HG02571 (cell line): Measurements from ENCODE around the gene MACROD2.
A peak's percentile ranks its signal among the peaks of the same experiment; 100 is the strongest.

Experiments
- ATAC-seq: cut with Tn5 transposase; IDR thresholded peaks from one replicate; pipeline ENCODE4 v1.9.1; 2021; ENCODE audit warnings: mild to moderate bottlenecking, moderate library complexity; ENCODE audit not compliant: unreplicated experiment

MACROD2 gene

DNA sequence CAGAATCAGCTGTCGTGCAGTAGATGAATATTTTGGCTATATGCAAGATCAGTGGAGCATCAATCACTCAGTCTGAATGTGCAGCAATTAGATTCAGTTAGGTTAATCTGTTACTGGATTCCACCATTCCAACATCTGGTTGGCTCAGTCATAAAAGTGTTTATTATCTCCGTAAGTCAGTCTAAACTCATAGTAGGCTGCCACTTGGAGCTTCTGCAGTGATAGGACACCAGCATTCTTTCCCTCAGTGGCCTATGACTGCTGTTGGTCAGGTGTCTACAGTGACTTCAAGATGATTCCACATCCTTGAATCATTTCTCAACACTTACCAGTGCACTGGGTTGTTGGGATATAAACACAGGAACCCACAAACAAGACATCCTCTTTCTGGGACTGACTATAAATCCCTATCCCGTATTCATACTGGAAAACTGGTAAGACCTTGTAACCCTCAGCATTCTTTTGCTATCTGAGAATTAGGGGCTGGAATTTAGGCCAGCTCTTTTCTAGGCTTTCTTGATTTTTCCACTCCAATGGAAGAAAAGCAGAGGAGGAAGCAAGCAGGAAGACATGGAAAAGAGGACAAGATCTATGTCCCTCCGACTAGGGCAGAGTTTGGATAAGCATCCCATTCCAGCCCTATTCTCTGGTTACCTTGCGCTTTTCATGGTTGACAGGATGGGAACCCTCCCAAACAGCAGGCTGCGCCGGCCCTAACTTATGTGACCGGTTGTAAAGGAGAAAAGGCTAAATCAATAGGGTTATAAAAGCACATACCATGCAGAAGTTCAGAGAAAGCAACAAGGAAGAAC is 1658.3 kb downstream of the MACROD2 start:
- ATAC-seq: no peak

DNA sequence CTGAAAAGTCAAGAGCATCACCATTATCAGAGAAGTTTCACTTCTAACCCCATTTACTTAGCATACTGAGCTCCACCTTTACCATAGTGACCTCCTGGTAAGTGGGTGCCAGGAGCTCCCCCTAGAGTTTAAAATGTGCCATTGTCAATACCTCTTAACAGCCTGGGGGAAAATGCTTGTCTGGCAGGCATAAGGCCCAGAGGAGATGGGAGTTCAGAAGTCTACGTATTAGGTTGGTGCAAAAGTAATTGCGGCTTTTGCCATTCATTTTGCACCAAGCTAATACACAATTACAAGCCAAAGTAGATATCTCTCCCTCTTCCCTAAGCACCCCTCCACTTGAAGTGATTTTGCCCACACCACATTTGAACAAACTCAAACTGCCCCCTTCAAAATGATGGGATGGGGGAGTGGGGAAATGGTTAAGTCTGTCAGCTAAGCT is 1658.9 kb downstream of the MACROD2 start:
- ATAC-seq: peak; percentile 96

GRCh38 chr20:15655295-15655874 is 1660.1 kb downstream of the MACROD2 start:
- no peak for ATAC-seq

GRCh38 chr20:15656124-15656523 is 1660.8 kb downstream of the MACROD2 start:
- no peak for ATAC-seq

GRCh38 chr20:15658295-15658694 is 1663.0 kb downstream of the MACROD2 start:
- ATAC-seq: no peak

DNA sequence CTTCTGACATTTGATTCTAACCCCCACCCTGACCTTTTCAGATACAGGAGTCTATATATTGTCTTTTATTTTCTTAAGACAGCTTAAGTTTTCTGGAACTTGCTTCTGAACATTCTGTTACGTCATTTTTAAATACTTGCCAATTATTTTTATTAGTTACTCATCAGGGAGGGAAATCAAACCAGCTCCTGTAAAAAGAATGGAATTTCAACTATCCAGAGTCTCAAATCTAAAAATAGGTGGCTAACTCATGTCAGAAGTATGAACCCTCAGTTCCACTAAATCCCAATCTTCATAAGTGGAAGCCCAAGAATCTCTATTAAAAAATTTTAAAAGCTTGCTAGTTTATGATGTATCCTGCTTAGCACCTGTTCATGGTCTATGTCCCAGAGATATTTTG is 1677.9 kb downstream of the MACROD2 start:
- no peak for ATAC-seq

DNA sequence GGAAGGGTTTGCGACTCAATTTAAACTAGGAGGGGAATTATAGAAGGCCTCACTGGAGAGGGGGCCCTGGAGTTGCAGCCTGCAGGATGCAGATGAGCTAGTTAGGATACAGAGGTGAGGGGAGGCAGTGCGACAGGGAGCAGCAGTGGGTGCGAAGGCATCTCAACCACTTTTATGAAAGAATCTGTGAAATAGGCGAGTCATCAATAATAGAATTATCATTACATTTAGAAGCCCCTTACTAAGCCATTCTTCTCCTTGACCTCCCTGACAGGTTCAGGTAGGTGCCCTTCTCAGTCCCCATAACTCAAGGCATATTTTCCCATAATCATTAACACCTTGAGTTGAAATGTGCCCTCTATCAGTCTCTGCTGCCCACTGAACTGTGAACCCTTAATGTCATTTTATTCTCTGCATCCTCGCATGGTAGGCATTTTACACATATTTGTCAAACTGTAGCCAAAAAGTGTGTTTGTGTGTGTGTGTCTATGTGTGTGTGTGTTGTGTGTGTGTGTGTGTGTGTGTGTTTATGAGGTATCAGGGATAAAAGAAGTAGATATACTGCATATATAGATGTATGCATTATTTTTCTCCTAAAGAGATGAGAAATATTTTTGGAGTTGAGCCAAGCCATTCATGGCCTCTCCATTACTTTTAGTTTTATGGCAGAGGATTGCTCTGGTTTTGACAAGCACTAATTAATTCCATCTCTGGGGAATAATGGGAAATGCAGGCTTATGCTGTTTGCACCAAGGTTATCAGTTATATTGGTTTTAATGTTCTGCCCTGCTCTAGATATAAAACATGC is 1679.1 kb downstream of the MACROD2 start:
- no peak for ATAC-seq

DNA sequence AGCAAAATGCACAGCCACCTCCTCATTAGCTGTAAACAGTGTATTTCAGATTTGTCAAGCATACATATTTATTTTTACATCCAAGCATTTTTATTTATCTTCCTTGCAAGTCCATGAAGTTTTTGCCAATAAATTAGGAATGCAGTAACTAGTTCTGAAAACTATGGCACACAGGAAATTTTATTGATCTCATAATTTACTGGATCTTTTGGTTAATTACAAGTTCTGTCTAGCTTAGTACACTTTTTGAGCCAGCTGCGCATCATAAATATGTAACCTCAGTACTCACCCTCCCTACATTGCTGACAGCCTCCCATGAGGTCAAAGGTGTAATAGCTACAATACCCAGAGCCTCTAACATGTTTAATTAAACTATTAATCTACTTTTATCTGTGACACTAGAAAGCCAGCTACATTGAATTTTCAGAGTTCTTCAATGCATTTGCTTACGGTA is 1679.8 kb downstream of the MACROD2 start:
- no peak for ATAC-seq

GRCh38 chr20:15675813-15676484 is 1680.6 kb downstream of the MACROD2 start:
- no peak for ATAC-seq

GRCh38 chr20:15676815-15677214 is 1681.5 kb downstream of the MACROD2 start:
- no peak for ATAC-seq

DNA sequence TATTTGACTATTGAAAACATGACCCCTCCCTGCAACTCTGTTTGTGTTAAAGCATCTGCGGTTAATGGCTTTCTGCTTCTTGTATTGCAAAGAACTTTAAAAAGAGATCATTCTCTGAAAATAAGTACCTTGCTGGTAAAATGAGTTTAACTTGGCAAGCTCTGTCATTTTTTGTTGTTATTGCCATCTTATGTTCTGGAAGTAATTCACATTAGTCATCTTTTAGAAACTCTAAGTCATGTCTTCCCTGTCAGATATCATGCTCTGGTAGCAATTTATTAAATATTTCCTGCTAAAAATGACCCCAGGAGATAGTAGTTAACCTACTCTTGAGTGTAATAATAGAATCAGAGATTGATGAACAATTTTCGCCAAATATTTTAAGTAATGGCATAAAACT is 1687.4 kb downstream of the MACROD2 start:
- no peak for ATAC-seq

GRCh38 chr20:15692570-15692969 is 1697.3 kb downstream of the MACROD2 start:
- ATAC-seq: no peak

DNA sequence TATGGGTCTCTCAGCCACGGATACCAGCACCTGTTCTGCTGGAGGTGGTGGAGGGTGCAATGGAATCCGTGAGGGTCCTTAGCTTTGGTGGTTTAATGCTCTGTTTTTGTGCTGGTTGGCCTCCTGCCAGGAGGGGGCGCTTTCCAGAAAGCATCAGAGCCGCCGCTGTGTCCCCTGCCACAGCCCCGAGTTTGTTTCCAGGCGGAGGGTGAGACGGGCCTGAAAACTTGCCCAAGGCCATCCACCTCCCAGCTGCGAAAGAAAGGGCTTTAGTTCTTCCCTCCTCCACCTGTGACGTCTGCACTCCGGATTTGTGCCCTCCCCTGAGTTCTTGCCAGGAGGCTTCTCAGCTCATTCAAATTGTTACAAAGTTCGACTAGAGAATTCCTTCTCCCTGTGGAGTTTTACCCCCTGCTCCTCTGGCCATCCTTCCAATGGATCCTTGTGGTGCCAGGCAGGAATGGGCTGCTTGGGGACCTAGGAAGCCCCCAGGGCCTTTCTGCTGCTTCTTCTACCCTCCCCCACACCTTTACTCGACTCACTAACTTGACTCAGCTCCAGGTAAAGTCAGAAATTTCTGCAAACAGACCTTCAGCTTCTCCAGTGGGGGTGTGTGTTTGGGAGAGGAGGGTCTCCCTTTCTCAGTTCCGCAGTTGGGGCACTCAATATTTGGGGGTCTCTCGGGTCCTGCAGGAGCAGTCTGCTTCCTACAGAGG is 1704.3 kb downstream of the MACROD2 start:
- ATAC-seq: no peak

DNA sequence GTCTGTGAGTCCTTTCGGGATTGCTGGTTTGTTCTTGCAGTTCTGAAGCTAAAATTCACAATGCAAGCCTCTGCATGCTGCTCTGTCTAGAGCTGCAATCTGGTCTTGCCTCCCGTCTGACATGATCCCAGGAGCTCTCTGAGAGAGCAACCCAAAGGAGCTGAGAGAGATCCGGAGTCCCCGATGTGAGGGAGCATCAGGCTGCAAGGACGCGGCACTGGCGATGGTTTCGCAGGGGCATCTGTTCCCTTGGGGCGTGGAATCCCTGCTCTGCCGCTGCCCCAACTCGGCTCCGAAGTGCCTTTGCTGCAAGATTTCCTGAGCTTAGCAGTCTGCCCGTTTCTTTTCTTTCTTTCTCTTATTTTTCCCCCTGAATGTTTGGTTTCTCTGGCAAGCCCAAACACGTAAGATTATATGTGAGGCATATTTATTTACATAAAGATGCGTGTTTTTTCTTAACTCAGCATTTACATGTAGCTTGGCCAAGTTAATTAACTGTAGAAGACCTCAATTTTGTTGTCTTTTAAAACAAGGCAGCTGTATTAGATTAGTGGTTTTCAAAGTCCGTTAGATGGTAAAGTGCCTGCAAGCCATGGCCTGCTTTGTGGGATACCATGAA is 1704.9 kb downstream of the MACROD2 start:
- no peak for ATAC-seq

GRCh38 chr20:15702161-15702560 is 1706.8 kb downstream of the MACROD2 start:
- no peak for ATAC-seq

- ATAC-seq: no peak
Measured at GRCh38 chr20:15703171-15703911, 1708.0 kb downstream of the MACROD2 start.

GRCh38 chr20:15705975-15706374 is 1710.7 kb downstream of the MACROD2 start:
- no peak for ATAC-seq

- no peak for ATAC-seq
Measured at GRCh38 chr20:15706719-15707118, 1711.4 kb downstream of the MACROD2 start.

DNA sequence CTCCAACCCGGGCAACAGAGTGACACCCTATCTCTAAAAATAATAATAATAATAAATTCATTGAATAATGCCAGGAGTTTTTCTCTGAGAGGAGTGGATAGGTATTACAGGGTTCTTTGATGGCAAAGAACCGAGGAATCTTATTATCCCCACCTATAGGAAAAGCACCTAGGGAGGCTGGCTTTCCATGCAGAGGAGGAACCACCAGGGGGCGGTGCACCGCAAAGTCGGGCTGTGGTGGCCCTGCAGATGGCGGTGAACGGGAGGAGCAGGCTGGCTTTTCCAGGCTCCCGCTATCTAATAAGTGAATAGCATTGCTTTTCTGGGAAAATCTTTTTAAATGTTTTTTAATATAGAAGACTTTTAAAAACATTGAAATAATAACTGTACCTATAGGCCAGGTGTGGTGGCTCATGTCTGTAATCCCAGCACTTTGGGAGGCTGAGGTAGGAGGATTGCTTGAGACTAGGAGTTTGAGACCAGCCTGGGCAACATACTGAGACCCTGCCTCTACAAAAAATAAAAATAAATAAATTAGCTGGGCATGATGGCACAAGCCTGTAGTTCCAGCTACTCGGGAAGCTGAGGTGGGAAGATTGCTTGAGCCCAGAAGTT is 1713.8 kb downstream of the MACROD2 start:
- peak; percentile 65 for ATAC-seq
